Vagina (tissue), 2 donors: ENCODE results near the gene FCAR.

ENCODE experiments used
- POLR2A ChIP-seq, 2 donors: fragments of 450-650 bp; IDR thresholded peaks; one replicate each; pipeline ENCODE4 v1.6.1; 2017; ENCODE audit warnings: antibody characterized with exemption in 2 of 2, mild to moderate bottlenecking in 2 of 2, moderate library complexity in 2 of 2
- POLR2AphosphoS5 ChIP-seq, 2 donors: sonication (generic); formaldehyde crosslinking; IDR thresholded peaks; one replicate each; pipeline ENCODE4 v1.9.0; 2017; ENCODE audit warnings: antibody characterized with exemption in 2 of 2, mild to moderate bottlenecking in 2 of 2, low read depth in 1 of 2; ENCODE audit not compliant: insufficient read depth in 1 of 2
- TF ChIP-seq, protein P1 (sequence below), 3 experiments: fragments of 450-650 bp in 2 of 3; fragments of 200-600 bp in 1 of 3; sonication (generic) in 1 of 3; IDR thresholded peaks; one replicate each; pipeline ENCODE4 v1.5.1; 2017 to 2019; ENCODE audit warnings: antibody characterized with exemption in 3 of 3, mild to moderate bottlenecking in 2 of 3, moderate library complexity in 2 of 3

GRCh38 chr19:54850930-54851329 lies 23.1 kb upstream of the FCAR start:
- TF ChIP-seq, protein P1, sequence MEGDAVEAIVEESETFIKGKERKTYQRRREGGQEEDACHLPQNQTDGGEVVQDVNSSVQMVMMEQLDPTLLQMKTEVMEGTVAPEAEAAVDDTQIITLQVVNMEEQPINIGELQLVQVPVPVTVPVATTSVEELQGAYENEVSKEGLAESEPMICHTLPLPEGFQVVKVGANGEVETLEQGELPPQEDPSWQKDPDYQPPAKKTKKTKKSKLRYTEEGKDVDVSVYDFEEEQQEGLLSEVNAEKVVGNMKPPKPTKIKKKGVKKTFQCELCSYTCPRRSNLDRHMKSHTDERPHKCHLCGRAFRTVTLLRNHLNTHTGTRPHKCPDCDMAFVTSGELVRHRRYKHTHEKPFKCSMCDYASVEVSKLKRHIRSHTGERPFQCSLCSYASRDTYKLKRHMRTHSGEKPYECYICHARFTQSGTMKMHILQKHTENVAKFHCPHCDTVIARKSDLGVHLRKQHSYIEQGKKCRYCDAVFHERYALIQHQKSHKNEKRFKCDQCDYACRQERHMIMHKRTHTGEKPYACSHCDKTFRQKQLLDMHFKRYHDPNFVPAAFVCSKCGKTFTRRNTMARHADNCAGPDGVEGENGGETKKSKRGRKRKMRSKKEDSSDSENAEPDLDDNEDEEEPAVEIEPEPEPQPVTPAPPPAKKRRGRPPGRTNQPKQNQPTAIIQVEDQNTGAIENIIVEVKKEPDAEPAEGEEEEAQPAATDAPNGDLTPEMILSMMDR (IDR thresholded peaks at IDR 0.05): no peak
- TF ChIP-seq POLR2A (IDR thresholded peaks at IDR 0.05): no peak
- no peak for TF ChIP-seq POLR2AphosphoS5 (IDR thresholded peaks at IDR 0.05; ENCODE audit: insufficient read depth in 1 of 2, low read depth in 1 of 2)
